Activated CD4-positive, CD25-positive, alpha-beta regulatory T cell treated with anti-CD3 and anti-CD28 coated beads, Interleukin-2, amount 50 U/mL, for 16 hours (primary cell): ENCODE measurements around the gene SP140L.
A peak's percentile ranks its signal among the peaks of the same experiment; 100 is the strongest.
"Not testable (repeated sequence)": the region's sequence is repeated elsewhere in the genome, so short reads cannot be mapped to it uniquely, and the experiment has no call there.

ENCODE experiments used
- DNase-seq: peaks from one replicate; pipeline ENCODE4 v3.0.0-alpha.2; 2020; ENCODE audit warnings: low read depth, low spot score

Gene SP140L

DNA sequence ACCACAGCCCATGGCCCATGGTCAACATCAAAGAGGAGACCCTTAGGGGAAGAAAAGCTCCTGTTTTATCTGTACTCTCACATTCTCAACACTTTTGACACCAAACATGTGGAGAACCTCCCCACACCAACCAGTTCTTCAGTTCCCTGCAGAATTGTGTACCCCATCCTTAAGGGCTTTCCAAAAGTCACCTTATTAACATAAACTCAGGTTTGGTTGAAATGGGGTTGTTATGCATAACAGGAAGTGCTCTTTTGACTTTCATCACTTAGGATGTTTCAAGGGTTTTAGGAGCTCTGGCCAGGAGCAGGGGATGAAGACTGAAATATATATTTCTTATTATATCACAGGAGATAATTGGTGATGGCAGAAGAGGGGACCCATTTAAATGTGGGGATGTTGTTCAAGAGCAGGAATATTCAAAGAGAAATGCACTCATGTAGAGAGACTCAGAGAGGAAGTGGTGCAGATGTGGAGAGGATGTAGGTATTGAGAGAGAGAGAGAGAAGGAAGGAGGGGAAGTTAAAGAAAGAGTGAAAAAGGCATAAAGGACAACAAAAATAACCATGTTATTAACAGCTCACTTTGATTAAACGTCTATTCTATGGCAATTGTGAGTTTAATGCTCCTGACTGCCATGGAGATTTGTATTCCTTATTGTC, 35.2 kb downstream of the SP140L start:
- DNase-seq, result no peak

DNA sequence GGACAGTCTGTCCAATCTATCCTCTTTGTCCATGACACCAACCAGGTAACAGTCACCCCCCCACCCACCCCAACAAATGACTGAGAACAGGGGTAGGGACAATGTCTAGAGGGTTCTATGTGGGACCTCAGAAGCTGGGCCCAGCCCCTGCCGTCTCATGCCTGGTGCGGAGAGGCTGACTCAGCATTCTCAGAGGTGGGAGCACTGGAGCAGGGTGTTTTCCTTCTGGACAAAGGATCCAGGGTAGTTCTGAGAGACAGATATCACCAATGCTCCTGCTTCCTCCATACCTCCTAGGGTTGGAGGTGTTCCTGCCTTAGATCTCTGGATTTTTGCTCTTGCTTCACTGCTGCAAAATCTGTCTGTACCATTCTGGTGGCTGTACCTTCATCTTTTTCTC, 55.1 kb downstream of the SP140L start:
- DNase-seq, result no peak

- no peak for DNase-seq
Measured at GRCh38 chr2:230383453-230383852, 56.5 kb downstream of the SP140L start.

- DNase-seq, result no peak
Measured at GRCh38 chr2:230384986-230385385, 58.0 kb downstream of the SP140L start.

- DNase-seq, result no peak
Measured at GRCh38 chr2:230394301-230394700, 67.3 kb downstream of the SP140L start.

GRCh38 chr2:230398698-230399097, 71.7 kb downstream of the SP140L start:
- not testable (repeated sequence) for DNase-seq

GRCh38 chr2:230400041-230400440, 73.0 kb downstream of the SP140L start:
- DNase-seq, result no peak

DNA sequence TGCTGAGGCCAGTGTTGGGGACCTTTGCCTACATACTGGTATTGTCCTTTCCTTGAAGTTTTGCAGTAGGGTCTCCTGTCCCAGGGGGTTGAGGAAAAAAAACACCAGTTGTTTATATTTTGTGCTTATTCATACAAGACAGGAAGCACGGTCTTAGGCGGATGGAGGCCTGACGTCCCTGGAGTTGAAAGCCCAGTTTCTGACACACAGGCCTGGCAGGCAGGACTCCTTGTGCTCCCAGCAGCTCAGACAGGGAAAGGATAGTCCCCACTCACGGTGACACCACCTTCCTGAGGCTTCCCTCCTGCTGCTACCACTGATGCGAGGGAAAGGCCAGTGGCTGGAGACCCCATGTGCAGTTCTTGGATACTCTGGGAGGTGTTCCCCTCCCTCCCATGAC, 73.5 kb downstream of the SP140L start:
- no peak for DNase-seq

- DNase-seq, result not testable (repeated sequence)
Measured at GRCh38 chr2:230401026-230401425, 74.0 kb downstream of the SP140L start.

DNA sequence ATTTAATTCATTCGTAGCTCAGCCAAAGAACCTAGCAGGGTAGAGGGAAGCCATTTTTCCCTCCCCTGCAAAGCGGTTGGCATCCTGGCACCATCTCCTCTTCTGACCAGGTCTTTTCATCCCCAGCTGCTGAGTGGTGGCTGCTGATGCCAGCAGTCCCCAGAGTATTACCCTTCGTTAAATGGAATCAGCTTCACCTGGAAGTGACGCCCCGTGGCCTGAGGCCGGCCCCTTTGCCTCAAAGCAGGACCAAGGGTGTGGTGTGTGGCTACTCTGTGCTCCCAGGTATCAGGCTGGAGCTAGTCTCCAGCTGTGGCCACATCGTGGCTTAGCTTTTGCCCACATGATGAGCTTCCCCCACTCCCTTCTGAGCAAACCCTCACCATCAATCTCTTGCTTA, 76.8 kb downstream of the SP140L start:
- no peak for DNase-seq

DNA sequence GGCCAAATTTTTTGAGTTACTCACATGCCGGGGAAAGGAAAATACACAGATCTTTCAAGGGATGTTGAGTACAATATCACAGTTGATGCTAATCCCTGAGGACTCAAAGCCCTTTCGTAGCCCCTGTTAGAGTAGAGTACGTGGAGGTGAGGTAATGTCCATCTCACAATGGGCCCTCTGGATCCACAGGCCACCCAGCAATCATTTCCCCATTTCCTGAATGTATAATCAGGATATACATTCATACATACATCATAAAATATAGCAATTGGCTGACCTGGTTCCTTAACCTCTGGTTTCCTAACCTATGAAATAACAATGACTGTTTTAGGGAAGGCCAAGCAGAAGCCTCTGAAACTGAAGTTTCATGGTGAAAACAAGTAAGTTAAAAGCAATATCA, 78.8 kb downstream of the SP140L start:
- no peak for DNase-seq

DNA sequence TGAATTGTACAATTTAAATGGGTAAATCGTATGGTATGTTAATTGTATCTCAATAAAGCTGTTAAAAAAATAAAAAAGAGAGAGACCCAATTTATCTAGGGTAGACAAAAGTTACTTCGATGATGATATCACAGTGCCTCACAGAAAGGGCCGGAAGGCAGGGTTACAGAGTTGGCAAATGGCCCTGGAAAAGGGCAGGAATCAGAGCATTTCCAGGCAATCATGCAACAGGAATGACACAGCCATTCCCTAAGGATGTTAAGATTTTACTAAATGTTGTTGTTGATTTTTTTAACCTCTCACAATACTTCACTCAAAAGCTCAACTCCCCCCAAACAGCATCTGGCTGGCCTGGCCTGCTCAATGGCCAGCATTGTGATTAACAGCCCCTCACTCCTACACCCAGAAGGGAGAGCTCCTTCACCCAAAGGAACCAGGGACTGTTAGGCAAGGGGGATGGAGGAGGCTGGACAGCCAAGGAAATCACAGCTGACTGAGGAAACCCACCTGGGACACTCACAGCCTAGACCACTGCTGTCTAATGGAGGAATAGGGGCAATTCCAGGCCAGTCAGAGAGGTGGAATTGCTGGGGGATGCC, 81.3 kb downstream of the SP140L start:
- DNase-seq, result no peak

DNA sequence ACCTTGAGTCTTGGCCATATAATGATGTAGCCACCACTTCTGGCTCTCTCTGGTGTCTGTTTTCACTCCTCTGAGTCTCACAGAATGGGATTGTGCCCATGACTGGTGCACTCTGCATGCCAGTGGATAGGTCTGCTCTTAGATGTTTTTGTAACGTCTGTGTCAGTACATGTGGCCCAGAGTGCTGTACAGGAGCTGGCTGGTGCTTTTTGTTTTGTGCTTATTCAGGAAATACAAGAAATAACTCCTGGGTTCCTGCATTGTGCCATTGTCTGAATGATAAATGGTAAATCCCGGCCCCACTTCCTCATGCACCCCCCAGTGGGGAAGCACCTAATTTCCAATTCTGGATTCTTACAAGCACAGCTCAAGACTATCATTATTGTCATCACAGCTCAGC, 82.3 kb downstream of the SP140L start:
- DNase-seq, result not testable (repeated sequence)

GRCh38 chr2:230410263-230410662, 83.3 kb downstream of the SP140L start:
- DNase-seq, result no peak

GRCh38 chr2:230410861-230411569, 84.0 kb downstream of the SP140L start:
- DNase-seq, result no peak

DNA sequence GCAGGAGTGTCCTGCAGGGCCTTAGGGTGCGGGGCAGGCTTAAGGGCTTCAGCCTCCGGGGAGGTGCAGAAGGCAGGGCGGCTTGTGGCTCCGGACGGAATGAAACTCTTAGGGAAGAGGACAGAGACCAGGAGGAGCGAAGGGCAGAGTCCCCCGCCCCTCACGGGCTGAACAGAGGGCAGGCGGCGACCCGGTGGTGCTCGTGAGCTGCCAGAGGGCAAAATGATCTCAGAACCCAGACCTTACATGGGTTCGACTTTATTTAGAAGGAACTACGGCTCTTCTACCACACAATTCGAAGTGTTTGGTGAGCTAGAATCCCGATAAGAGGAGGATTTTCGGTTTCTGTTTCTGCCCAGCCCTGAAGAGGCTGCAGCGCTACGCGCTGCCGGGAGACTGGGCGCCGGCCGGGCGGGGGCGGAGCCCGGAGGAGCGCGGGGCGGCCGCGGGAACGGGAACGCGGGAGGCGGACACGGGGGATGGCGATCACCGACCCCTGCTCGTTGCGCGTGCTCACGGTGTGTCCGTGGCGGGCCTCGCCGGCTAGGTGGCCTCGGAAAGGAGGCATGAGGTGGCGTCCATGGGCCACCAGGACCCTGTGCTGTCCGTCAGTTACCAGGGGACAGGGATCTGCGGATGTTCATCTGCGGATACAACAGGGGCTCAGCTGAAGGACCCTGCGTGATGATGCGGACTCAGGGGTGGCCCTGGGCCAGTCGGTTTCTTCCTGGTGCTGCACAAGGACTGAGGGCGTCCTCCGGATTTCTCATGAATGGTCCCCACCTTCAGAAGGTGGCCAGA, 84.8 kb downstream of the SP140L start:
- peak; percentile 34 for DNase-seq

DNA sequence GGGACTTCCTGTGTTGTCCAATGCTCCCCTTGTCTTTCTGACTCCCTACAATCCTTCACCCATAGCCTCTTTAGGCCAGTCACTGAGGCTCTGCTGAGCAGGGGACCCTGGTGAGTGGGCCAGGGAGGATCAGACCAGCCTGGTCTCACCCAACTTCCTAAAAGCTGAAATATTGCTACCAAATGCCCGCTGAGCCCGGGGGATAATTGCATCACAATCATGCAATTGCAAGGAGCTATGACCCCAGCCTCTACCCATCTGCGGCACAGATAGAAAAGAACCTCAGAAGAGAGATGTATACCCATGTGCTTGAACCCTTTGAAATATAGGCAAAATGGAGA, 85.3 kb downstream of the SP140L start:
- DNase-seq, result no peak

DNA sequence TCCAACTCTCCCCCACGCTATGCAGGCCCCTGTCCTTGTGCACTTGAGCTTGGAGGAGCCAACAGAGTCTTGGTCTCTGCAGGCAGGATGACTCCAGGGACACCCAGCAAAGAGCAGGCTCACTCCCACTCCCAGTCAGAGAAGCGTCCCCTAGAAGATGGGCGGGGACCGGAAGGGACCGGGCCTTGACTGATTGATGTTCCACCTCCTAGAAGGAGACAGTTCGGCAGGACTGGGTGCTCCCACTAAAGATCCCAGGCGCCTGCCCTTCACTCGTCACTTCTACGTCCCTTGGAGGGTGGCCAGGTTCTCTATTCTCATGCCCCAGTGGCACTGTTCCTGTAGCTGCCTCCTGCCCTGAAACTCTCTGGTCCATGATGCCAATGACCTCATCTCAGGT, 85.9 kb downstream of the SP140L start:
- no peak for DNase-seq

DNA sequence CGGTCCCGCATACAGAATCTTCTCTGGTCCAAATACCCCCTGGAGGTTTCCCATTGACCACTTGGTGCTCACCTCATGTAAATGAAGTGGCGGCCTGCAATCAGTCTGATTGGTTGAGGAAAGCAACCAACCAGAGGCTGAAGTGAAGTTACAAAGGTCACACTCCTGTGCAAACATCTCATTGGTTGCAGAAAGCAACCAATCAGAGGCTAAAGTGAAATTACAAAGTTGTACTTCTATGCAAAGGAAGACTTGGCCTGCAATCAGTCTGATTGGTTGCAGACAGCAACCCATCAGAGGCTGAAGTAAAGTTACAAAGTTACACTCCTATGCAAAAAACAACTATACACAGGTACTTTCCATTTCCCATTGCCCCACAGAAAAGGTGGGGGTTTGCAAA, 86.5 kb downstream of the SP140L start:
- DNase-seq, result no peak

GRCh38 chr2:230414302-230414701, 87.3 kb downstream of the SP140L start:
- DNase-seq, result no peak

DNA sequence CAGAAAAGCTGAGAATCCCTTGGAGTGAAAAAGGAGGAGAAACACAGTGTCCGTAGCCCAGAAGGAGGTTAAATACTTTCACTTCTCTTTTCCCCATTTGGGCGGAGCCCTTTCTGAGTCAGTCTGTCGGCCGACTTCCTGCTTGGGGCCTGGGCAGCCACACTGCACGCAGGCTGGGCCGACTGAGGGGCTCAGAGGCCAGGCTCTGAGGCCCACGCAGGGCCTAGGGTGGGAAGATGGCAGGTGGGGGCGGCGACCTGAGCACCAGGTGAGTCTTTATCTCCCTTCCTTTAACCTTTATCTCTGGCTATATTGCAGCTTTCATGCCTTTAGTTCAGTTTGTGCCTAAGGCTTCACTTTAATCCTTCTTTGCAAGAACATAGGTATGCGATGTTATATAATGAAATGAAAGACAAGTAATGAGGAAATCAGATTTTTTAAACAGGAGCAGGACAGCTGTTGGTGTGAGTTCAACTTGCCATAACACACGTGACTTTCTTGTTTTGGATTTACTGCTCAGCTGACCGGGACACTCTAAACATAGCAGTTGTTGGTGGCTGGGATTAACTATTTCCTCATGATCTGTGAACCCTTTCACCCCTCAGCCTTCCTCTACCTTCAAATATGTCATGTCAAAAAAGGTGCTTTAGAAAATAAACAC, 89.2 kb downstream of the SP140L start, which contains the start of gene SP100:
SP100 (plus strand) TSS at position 141 of the 661 bp plus-strand sequence; CDS start at position 237, 96 bp downstream.
- DNase-seq, result peak; percentile 62

DNA sequence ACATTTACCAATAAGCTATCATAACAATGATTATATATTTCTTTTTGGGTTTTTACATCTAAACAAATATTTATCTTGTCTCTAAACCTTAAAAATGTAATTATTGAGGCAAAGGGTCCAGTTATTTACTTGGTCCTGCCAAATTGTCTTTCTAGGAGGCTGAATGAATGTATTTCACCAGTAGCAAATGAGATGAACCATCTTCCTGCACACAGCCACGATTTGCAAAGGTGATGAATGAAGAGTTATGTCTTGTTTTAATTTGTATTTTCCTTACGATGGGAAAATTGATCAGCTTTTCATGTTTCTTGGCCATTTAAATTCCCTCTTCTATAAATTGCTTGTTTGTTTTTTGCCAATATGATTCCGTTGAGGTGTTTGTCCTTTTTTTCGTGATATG, 90.4 kb downstream of the SP140L start:
- DNase-seq, result no peak
